ENCODE measurements around the gene STK32C.

The STK32C gene

DNA sequence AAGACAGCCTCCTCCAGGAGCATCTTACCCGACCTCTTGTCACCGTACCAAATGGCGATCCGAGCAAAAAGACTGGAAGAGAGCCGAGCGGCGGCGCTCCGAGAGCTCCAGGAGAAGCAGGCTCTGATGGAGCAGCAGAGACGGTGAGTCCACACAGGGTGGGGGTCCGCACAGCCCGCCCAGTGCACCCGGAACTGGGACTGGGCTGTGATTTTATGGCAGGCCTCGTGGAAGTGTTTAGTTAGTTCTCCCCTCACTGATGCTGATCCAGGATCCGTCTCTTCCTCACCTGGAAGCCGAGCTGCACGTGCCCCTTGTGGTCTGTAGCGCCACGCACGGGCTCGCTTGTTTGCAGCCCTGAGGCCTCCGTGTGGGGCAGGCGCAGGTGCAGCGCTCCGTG, 43.9 kb upstream of the STK32C start:
- TF ChIP-seq POLR2AphosphoS5 (IDR thresholded peaks at IDR 0.05; ENCODE audit: low read depth): no peak
- no peak for TF ChIP-seq GABPA (IDR thresholded peaks at IDR 0.05; ENCODE audit: low read depth)
- TF ChIP-seq, protein P1, sequence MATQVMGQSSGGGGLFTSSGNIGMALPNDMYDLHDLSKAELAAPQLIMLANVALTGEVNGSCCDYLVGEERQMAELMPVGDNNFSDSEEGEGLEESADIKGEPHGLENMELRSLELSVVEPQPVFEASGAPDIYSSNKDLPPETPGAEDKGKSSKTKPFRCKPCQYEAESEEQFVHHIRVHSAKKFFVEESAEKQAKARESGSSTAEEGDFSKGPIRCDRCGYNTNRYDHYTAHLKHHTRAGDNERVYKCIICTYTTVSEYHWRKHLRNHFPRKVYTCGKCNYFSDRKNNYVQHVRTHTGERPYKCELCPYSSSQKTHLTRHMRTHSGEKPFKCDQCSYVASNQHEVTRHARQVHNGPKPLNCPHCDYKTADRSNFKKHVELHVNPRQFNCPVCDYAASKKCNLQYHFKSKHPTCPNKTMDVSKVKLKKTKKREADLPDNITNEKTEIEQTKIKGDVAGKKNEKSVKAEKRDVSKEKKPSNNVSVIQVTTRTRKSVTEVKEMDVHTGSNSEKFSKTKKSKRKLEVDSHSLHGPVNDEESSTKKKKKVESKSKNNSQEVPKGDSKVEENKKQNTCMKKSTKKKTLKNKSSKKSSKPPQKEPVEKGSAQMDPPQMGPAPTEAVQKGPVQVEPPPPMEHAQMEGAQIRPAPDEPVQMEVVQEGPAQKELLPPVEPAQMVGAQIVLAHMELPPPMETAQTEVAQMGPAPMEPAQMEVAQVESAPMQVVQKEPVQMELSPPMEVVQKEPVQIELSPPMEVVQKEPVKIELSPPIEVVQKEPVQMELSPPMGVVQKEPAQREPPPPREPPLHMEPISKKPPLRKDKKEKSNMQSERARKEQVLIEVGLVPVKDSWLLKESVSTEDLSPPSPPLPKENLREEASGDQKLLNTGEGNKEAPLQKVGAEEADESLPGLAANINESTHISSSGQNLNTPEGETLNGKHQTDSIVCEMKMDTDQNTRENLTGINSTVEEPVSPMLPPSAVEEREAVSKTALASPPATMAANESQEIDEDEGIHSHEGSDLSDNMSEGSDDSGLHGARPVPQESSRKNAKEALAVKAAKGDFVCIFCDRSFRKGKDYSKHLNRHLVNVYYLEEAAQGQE (IDR thresholded peaks at IDR 0.05; ENCODE audit: insufficient replicate concordance, low read depth): no peak
- no peaks in the 10 kb centered on the region for H3K27me3 ChIP-seq (ENCODE audit: insufficient read depth, poor library complexity, severe bottlenecking)
- no peak overlapping the region for H3K27ac ChIP-seq (replicated peaks)
- H3K4me3 ChIP-seq (replicated peaks; ENCODE audit: insufficient read depth, low read length): no peak overlapping the region
- DNase-seq (ENCODE audit: low read depth in 1 of 2, low spot score in 1 of 2): no peak

DNA sequence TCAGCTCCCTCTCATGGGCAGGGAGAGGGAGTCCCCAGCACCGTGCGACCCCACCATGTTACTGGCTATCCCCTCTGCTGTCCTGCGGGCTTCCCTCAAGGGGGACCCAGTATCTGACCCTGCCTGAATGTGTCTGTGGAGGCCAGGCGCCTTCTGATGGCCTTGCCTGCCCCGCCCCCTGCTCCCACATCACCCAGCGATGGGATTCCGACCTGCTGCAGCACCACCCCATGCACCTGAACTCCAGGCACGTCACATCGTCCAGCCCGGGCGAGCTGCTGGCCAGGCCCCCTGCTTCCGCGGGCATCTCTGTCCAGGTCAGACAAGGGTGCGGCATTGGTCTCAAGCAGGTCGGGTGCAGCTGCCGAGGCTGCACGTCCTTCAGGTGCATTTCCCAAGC, 43.2 kb upstream of the STK32C start:
- Histone ChIP-seq H3K4me3 (replicated peaks; ENCODE audit: insufficient read depth, low read length) (no peak overlapping the region), H3K27ac (replicated peaks) (no peak overlapping the region), H3K27me3 (ENCODE audit: insufficient read depth, poor library complexity, severe bottlenecking) (no peaks in the 10 kb centered on the region)
- TF ChIP-seq, protein P2, sequence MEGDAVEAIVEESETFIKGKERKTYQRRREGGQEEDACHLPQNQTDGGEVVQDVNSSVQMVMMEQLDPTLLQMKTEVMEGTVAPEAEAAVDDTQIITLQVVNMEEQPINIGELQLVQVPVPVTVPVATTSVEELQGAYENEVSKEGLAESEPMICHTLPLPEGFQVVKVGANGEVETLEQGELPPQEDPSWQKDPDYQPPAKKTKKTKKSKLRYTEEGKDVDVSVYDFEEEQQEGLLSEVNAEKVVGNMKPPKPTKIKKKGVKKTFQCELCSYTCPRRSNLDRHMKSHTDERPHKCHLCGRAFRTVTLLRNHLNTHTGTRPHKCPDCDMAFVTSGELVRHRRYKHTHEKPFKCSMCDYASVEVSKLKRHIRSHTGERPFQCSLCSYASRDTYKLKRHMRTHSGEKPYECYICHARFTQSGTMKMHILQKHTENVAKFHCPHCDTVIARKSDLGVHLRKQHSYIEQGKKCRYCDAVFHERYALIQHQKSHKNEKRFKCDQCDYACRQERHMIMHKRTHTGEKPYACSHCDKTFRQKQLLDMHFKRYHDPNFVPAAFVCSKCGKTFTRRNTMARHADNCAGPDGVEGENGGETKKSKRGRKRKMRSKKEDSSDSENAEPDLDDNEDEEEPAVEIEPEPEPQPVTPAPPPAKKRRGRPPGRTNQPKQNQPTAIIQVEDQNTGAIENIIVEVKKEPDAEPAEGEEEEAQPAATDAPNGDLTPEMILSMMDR (IDR thresholded peaks at IDR 0.05; ENCODE audit: insufficient read depth, low read length): no peak
- TF ChIP-seq, protein P1 (IDR thresholded peaks at IDR 0.05; ENCODE audit: insufficient replicate concordance, low read depth): no peak
- no peak for TF ChIP-seq GABPA (IDR thresholded peaks at IDR 0.05; ENCODE audit: low read depth)
- no peak for TF ChIP-seq POLR2AphosphoS5 (IDR thresholded peaks at IDR 0.05; ENCODE audit: low read depth)
- no peak for TF ChIP-seq SPI1 (IDR thresholded peaks at IDR 0.05; ENCODE audit: borderline replicate concordance, low read depth)
- no peak for DNase-seq (ENCODE audit: low read depth in 1 of 2, low spot score in 1 of 2)

DNA sequence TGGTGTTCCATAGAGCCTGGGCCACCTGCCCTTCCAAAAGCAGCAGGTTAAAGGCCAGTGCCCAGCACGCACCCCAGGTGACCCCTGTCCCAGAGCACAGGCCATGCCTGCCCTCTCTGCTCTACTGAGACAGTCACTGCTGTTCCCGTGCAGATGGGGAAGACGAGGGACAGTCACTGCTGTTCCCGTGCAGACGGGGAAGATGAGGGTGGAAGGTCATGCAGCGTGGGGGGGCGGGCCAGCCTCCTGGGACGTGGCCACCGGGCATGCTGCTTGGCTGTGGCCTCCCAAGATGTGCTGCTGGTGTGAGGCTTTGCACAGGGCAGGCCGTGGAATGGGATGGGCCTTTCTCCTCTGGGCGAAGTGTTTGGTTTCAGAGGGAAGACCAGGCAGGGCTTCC, 42.6 kb upstream of the STK32C start:
- H3K4me3 ChIP-seq (replicated peaks; ENCODE audit: insufficient read depth, low read length): no peak overlapping the region
- H3K27me3 ChIP-seq (ENCODE audit: insufficient read depth, poor library complexity, severe bottlenecking): no peaks in the 10 kb centered on the region
- DNase-seq (ENCODE audit: low read depth in 1 of 2, low spot score in 1 of 2): no peak
- H3K27ac ChIP-seq (replicated peaks): no peak overlapping the region
- no peak for TF ChIP-seq SPI1 (IDR thresholded peaks at IDR 0.05; ENCODE audit: borderline replicate concordance, low read depth)
- TF ChIP-seq, protein P2 (IDR thresholded peaks at IDR 0.05; ENCODE audit: insufficient read depth, low read length): no peak
- TF ChIP-seq POLR2AphosphoS5 (IDR thresholded peaks at IDR 0.05; ENCODE audit: low read depth): no peak
- no peak for TF ChIP-seq GABPA (IDR thresholded peaks at IDR 0.05; ENCODE audit: low read depth)
- TF ChIP-seq, protein P1 (IDR thresholded peaks at IDR 0.05; ENCODE audit: insufficient replicate concordance, low read depth): no peak

DNA sequence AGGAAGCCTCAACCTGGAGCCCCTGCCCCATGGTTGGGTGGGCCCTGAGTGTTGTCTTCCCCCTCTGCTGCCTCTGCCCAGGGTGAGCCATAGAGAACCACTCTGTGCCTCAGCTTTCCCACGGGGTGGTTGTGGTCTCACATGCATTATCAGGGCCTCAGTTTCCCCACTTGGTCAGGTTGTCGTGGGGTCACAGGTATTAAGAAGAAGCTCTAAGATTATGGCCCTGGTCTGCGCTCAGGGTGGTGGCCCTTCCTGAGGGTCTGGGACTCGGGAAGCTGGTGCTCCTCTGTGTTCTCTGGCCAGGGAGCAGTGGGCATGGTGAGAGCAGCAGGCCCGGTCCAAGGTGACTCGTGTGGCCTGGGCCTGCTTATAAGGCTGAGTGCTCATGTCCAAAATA, 42.0 kb upstream of the STK32C start:
- H3K27me3 ChIP-seq (ENCODE audit: insufficient read depth, poor library complexity, severe bottlenecking): no peaks in the 10 kb centered on the region
- H3K4me3 ChIP-seq (replicated peaks; ENCODE audit: insufficient read depth, low read length): no peak overlapping the region
- no peak for TF ChIP-seq POLR2AphosphoS5 (IDR thresholded peaks at IDR 0.05; ENCODE audit: low read depth)
- TF ChIP-seq, protein P2 (IDR thresholded peaks at IDR 0.05; ENCODE audit: insufficient read depth, low read length): no peak
- TF ChIP-seq GABPA (IDR thresholded peaks at IDR 0.05; ENCODE audit: low read depth): no peak
- TF ChIP-seq, protein P1 (IDR thresholded peaks at IDR 0.05; ENCODE audit: insufficient replicate concordance, low read depth): no peak
- no peak for TF ChIP-seq SPI1 (IDR thresholded peaks at IDR 0.05; ENCODE audit: borderline replicate concordance, low read depth)
- H3K27ac ChIP-seq (replicated peaks): no peak overlapping the region
- no peak for DNase-seq (ENCODE audit: low read depth in 1 of 2, low spot score in 1 of 2)
